Progenitor cell of endocrine pancreas (in vitro differentiated cells): Measurements from ENCODE around the gene LAMA2. TPM values are rescaled to one million over a fixed set of nuclear protein-coding genes. Genes with fewer than 3 reads are reported as not detected.

Experiments used
- DNase-seq: peaks from one replicate; pipeline ENCODE4 v3.0.0; 2021; ENCODE audit warnings: low spot score; ENCODE audit not compliant: unreplicated experiment
- H3K27ac Mint-ChIP-seq: 2 replicates; pipeline ENCODE4 v1.8.0; 2021; ENCODE audit warnings: mild to moderate bottlenecking, moderate library complexity, mixed read lengths
- H3K27me3 Mint-ChIP-seq: 2 replicates; pipeline ENCODE4 v1.8.0; 2021; ENCODE audit warnings: mixed read lengths
- H3K36me3 Mint-ChIP-seq: 2 replicates; pipeline ENCODE4 v1.8.0; 2022; ENCODE audit warnings: mixed read lengths; ENCODE audit not compliant: insufficient read depth
- H3K4me1 Mint-ChIP-seq: 2 replicates; pipeline ENCODE4 v1.8.0; 2021; ENCODE audit warnings: low read depth, mixed read lengths
- H3K4me3 Mint-ChIP-seq: 2 replicates; pipeline ENCODE4 v1.8.0; 2021; ENCODE audit warnings: low read depth, mild to moderate bottlenecking, moderate library complexity, mixed read lengths
- H3K9me3 Mint-ChIP-seq: 2 replicates; pipeline ENCODE4 v1.8.0; 2021; ENCODE audit warnings: low read depth, mixed read lengths
- CTCF ChIP-seq: fragments of 200-600 bp; sonication (generic); IDR thresholded peaks from one replicate; pipeline ENCODE4 v1.5.0; 2021; ENCODE audit warnings: antibody characterized with exemption, mild to moderate bottlenecking; ENCODE audit not compliant: unreplicated experiment
- total RNA-seq: library from RNA; stranded (reverse); gene quantifications from 2 replicates; pipeline ENCODE4 v1.2.1, GENCODE V29; 2021

Gene LAMA2
- total RNA-seq, 1 donor from 2014 or later = 0.22 TPM

DNA sequence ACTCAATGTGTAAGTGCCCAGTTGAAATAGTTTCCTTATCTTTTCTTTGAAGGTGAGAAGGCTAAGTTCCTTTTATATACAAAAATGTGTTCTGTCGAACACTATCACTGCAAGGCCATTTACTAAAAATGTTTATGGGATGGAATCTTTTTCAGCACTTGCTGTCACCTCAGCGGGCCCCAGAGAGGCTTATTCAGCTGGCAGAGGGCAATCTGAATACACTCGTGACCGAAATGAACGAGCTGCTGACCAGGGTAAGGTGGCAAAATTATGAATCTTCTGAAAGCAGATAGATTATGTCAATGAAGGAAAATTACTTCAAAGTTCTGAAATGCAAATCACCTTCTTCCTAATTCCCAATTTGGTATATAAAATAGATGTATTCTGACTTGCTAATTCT, 486.8 kb downstream of the LAMA2 start:
- no peak for TF ChIP-seq CTCF
- DNase-seq = no peak
- Mint-ChIP-seq H3K27ac (no peak overlapping the region), H3K4me3 (no peak overlapping the region), H3K27me3 (no peaks in the 10 kb centered on the region), H3K4me1 (no peaks in the 10 kb centered on the region), H3K36me3 (no peaks in the 10 kb centered on the region), H3K9me3 (no peaks in the 10 kb centered on the region)

DNA sequence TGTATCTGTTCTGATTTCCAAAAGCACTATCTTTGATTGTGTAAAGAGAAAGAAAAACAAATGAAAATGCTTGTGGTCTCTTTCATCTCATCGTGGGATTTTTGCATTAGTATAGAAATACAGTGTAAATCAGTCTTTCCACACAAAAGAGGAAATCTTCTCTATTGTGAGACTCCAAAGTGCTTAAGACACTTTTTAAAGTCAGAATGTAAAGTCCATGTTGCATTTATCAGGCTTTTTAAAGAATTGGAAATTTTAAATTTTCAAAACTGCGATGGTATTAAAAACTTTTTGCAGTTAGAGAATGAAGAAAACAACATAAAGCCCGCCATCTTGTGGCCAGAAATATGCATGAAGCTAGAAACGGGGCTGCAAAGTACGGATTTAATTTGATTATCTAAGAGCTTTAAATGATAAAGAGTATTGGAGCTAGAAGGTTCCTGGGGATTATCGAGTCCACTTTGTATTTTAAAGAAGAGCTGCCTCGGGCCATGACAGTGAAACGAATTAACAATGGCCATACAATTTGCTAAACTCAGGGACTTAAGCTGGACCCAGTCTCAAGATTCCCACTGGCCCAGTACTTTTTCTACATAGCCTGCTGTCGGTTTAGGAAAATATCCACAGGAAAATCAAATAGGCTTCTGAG, 487.5 kb downstream of the LAMA2 start:
- no peaks in the 10 kb centered on the region for H3K9me3 Mint-ChIP-seq
- H3K4me3 Mint-ChIP-seq = no peak overlapping the region
- no peaks in the 10 kb centered on the region for H3K36me3 Mint-ChIP-seq
- no peak for DNase-seq
- H3K27ac Mint-ChIP-seq = no peak overlapping the region
- H3K4me1 Mint-ChIP-seq = no peaks in the 10 kb centered on the region
- peak; percentile 83 for TF ChIP-seq CTCF
- H3K27me3 Mint-ChIP-seq = no peaks in the 10 kb centered on the region

DNA sequence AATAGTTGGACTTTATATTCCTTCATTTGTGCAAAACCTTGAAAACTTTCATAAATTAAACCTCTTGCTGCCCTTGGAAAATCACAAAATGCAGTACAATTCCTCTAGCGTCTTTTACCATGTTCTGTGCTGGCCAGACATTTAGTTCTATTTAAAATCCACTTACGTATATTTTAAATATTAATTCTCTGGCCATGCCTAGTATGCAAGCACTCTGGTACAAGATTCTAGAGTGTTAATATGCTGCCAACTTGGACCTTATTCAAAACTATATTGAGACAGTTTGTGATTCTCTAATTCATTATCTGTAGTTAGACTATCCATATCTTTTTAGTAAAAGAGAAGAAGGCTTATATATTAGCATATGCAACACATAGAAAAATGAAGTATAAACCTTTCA, 498.9 kb downstream of the LAMA2 start:
- Mint-ChIP-seq H3K27me3 (no peaks in the 10 kb centered on the region), H3K9me3 (no peaks in the 10 kb centered on the region), H3K4me1 (no peaks in the 10 kb centered on the region), H3K27ac (no peak overlapping the region), H3K36me3 (no peaks in the 10 kb centered on the region), H3K4me3 (no peak overlapping the region)
- no peak for DNase-seq
- no peak for TF ChIP-seq CTCF

- H3K9me3 Mint-ChIP-seq = no peaks in the 10 kb centered on the region
Measured at GRCh38 chr6:129382916-129383315, 500.0 kb downstream of the LAMA2 start.

GRCh38 chr6:129385117-129385516, 502.2 kb downstream of the LAMA2 start:
- Mint-ChIP-seq H3K27ac (no peak overlapping the region), H3K4me3 (no peak overlapping the region), H3K9me3 (no peaks in the 10 kb centered on the region), H3K27me3 (no peaks in the 10 kb centered on the region), H3K4me1 (no peaks in the 10 kb centered on the region), H3K36me3 (no peaks in the 10 kb centered on the region)
- TF ChIP-seq CTCF = no peak
- no peak for DNase-seq

More at GRCh38 chr6:129382916-129383315, 500.0 kb downstream of the LAMA2 start:
- no peaks in the 10 kb centered on the region for H3K36me3 Mint-ChIP-seq
- H3K4me3 Mint-ChIP-seq = no peak overlapping the region
- H3K27ac Mint-ChIP-seq = no peak overlapping the region
- no peak for DNase-seq
- no peaks in the 10 kb centered on the region for H3K4me1 Mint-ChIP-seq
- no peaks in the 10 kb centered on the region for H3K27me3 Mint-ChIP-seq
- no peak for TF ChIP-seq CTCF
